Measurements from ENCODE around the gene FAM161A.
"Not testable (repeated sequence)": the region's sequence is repeated elsewhere in the genome, so short reads cannot be mapped to it uniquely, and the experiment has no call there.

Gene FAM161A, protein sequence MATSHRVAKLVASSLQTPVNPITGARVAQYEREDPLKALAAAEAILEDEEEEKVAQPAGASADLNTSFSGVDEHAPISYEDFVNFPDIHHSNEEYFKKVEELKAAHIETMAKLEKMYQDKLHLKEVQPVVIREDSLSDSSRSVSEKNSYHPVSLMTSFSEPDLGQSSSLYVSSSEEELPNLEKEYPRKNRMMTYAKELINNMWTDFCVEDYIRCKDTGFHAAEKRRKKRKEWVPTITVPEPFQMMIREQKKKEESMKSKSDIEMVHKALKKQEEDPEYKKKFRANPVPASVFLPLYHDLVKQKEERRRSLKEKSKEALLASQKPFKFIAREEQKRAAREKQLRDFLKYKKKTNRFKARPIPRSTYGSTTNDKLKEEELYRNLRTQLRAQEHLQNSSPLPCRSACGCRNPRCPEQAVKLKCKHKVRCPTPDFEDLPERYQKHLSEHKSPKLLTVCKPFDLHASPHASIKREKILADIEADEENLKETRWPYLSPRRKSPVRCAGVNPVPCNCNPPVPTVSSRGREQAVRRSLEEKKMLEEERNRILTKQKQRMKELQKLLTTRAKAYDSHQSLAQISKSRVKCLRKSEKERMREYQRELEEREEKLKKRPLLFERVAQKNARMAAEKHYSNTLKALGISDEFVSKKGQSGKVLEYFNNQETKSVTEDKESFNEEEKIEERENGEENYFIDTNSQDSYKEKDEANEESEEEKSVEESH

GRCh38 chr2:61853847-61854563 is at the start of gene FAM161A:
TSS of gene FAM161A (minus strand) at chr2:61854060. CDS start at chr2:61854041, 19 bp downstream.
- peak; percentile 51; the same call in 1 of the 2 replicates for TF ChIP-seq POLR2A (IDR thresholded peaks at IDR 0.05; ENCODE audit: low read depth, low read length)
- FAIRE-seq (no peak), DNase-seq (ENCODE audit: insufficient read length, low spot score) (peak; percentile 80)

DNA sequence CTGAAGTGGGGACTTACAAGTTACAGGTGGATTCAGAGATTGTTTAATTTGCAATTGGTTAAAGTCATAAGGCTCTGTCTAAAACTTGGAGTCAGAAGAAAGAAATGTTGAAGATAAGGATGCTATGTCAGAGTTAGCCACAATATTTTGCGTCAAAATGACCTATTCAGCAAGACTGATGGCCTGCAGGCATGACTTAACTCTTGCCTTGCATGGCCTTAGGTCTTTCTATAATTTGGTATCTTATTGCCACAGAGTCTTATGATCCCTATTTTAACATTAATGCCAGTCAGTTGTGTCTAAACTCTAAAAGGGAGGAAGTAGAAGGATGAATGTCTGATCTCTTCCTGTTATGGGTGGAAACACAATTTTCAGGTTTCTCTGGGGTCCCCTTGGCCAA is 46.4 kb upstream of the FAM161A start:
- no peak for TF ChIP-seq POLR2A (IDR thresholded peaks at IDR 0.05; ENCODE audit: low read depth, low read length)
- FAIRE-seq (peak; percentile 45), DNase-seq (ENCODE audit: insufficient read length, low spot score) (no peak)

- TF ChIP-seq POLR2A (IDR thresholded peaks at IDR 0.05; ENCODE audit: low read depth, low read length), result no peak
- FAIRE-seq, result peak; percentile 50
- no peak for DNase-seq (ENCODE audit: insufficient read length, low spot score)
Observed at GRCh38 chr2:61898810-61899209, 45.0 kb upstream of the FAM161A start.

DNA sequence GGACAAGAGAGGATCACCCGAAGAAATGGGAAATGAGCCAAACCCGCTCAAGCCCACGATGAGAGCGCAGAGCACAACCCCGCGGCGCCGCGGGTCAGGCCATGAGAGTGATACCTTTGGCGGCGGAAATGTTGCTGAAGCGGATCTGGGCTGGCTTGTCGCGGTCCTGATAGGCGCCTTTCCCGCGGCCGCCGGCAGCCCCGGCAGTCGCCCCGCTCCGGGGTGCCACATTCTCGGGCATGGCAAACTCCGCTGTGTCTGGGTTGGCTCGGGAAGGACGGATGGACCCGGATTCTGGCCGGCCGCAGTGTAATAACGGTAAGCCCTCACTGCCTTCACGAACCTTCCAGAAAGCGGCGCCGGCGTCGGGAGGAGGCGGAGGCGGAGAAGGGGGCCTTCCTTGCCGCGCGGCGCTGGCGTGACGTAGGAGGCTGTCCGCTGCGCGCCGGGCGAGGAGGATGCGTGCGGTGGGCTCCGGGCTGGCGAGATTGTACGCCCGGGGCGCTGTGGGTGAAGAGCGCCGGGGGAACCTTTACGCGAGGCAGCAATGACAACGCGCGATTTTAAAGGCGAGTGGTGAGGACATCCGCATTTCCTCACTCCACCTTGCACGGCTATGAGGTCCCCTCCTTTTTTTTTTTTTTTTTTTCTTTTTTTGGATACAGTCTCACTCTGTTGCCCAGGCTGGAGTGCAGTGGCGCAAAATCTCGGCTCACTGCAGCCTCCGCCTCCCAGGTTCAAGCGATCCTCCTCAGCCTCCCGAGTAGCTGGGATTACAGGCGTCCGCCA is 34.6 kb upstream of the FAM161A start, which contains the start of gene CCT4:
Gene CCT4 (minus strand): TSS at position 390 of the 789 bp plus-strand sequence. CDS start 149 bp downstream, at position 241.
- FAIRE-seq (peak; percentile 45), DNase-seq (ENCODE audit: insufficient read length, low spot score) (peak; percentile 76)
- TF ChIP-seq POLR2A (IDR thresholded peaks at IDR 0.05; ENCODE audit: low read depth, low read length), result peak; percentile 87

DNA sequence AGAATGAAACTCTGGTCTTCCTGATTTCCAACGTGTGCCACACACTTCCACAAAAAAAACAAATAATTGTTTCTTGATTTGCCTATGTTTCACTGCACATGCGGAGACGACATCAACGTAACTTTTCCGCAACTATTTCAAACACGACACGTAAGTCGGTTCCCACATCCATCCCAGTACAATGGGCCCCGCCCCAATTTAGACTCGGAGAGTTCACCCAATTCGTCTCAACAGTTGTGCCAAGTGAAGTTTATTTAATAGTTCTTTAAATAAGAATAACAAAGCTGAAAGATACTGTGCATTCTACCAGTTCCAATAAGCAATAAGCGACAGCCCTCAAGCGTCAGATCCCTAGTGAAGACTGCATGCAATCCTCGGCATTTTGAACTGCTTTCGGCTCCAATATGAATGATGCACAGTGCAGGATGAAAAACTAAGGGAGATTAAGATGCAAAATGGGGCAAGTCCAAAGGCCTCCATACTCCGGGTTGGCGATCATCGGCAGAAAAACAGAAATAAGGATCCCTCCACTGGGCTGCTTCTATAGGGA is 33.9 kb upstream of the FAM161A start:
- TF ChIP-seq POLR2A (IDR thresholded peaks at IDR 0.05; ENCODE audit: low read depth, low read length), result no peak
- DNase-seq (ENCODE audit: insufficient read length, low spot score), result peak; percentile 11
- peak; percentile 71 for FAIRE-seq

GRCh38 chr2:61885896-61886603 is 32.2 kb upstream of the FAM161A start:
- TF ChIP-seq POLR2A (IDR thresholded peaks at IDR 0.05; ENCODE audit: low read depth, low read length), result no peak
- DNase-seq (ENCODE audit: insufficient read length, low spot score) (no peak), FAIRE-seq (no peak)

GRCh38 chr2:61882850-61883249 is 29.0 kb upstream of the FAM161A start:
- DNase-seq (ENCODE audit: insufficient read length, low spot score) (no peak), FAIRE-seq (no peak)
- no peak for TF ChIP-seq POLR2A (IDR thresholded peaks at IDR 0.05; ENCODE audit: low read depth, low read length)

GRCh38 chr2:61879351-61879750 is 25.5 kb upstream of the FAM161A start:
- FAIRE-seq; DNase-seq (ENCODE audit: insufficient read length, low spot score): not testable (repeated sequence)

DNA sequence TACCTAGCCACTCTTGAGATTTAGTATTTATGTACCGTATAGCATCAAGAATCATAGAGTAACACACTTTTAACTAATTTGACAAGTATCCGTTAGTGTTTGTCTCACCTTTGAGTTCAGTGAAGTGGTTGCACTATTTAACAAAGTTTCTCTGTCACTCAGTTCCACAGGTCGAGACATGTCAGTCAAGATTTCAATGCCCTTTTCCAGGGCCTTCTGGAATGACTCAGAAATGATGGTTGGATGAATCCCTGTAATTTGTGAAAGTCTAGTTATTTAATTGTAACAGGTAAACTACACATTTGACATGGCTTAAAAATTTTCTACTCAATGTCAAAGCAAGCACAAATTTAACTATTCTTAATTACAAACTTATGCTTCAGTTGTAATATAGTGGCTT is 24.9 kb upstream of the FAM161A start:
- FAIRE-seq, result peak; percentile 53
- TF ChIP-seq POLR2A (IDR thresholded peaks at IDR 0.05; ENCODE audit: low read depth, low read length), result no peak

GRCh38 chr2:61877571-61878245 is 23.8 kb upstream of the FAM161A start:
- no peak for TF ChIP-seq POLR2A (IDR thresholded peaks at IDR 0.05; ENCODE audit: low read depth, low read length)
- DNase-seq (ENCODE audit: insufficient read length, low spot score) (no peak), FAIRE-seq (peak; percentile 71)

More for the DNA sequence above, 24.9 kb upstream of the FAM161A start:
- DNase-seq (ENCODE audit: insufficient read length, low spot score), result no peak

- FAIRE-seq, result no peak
- no peak for DNase-seq (ENCODE audit: insufficient read length, low spot score)
- TF ChIP-seq POLR2A (IDR thresholded peaks at IDR 0.05; ENCODE audit: low read depth, low read length), result no peak
Observed at GRCh38 chr2:61876400-61876799, 22.5 kb upstream of the FAM161A start.

DNA sequence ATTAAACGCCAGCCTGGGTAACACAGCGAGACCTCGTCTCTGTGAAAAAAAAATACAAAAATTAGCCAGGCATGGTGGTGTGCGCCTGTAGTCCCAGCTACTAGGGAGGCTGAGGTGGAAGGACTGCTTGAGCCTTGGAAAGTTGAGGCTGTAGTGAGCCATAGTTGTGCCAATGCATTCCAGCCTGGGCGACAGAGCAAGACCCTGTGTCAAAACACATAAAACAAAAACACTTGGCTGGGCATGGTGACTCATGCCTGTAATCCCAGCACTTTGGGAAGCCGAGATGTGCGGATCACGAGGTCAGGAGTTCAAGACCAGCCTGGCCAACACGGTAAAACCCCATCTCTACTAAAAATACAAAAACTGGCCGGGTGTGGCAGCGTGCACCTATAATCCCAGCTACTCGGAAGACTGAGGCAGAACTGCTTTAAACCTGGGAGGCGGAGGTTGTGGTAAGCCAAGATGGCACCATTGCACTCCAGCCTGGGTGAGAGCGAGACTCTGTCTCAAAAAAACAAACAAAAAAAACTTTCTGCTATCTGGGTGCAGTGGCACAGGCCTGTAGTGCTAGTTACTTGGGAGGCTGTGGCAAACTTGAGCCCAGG is 12.7 kb upstream of the FAM161A start:
- not testable (repeated sequence) for DNase-seq (ENCODE audit: insufficient read length, low spot score); FAIRE-seq
